D341Med (cell line): Measurements from ENCODE around the gene LPIN3.

Experiments used
- DNase-seq: peaks from one replicate; pipeline ENCODE4 v3.0.0; 2012; ENCODE audit warnings: low spot score

The LPIN3 gene

GRCh38 chr20:41350408-41350962 is 9.9 kb downstream of the LPIN3 start:
- DNase-seq = no peak

GRCh38 chr20:41352106-41352505 is 11.5 kb downstream of the LPIN3 start:
- no peak for DNase-seq

GRCh38 chr20:41352666-41353065 is 12.0 kb downstream of the LPIN3 start:
- DNase-seq = no peak

GRCh38 chr20:41353530-41353929 is 12.9 kb downstream of the LPIN3 start:
- DNase-seq = no peak

- no peak for DNase-seq
Measured at GRCh38 chr20:41355192-41355591, 14.6 kb downstream of the LPIN3 start.

DNA sequence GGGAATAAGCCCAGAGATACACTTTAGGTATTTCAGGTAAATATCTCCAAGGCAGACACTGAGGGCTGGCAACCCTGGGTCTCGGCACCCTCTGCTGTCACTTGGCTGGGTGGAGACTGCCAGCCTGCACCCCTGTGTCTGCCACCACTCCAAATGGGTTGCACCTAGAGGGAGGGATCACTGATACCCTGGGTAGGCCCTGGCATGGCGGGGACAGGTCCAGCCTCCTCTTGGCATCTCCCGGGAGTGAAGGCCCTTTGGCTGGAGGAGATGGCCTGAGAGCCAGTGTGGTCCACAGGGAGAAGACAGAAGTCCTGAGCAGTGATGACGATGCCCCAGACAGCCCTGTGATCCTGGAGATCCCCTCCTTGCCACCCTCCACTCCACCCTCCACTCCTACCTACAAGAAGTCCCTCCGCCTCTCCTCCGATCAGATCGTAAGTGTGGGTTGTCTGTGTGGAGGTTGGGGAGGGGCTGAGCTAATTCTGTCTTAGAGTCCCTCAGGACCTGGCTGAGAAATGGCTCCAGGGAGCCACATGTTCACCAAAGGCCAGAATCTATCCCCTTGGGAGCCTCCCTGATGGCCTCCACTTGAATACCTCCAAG is 15.1 kb downstream of the LPIN3 start:
- no peak for DNase-seq

GRCh38 chr20:41356951-41357350 is 16.3 kb downstream of the LPIN3 start:
- no peak for DNase-seq

GRCh38 chr20:41357424-41358163 is 17.0 kb downstream of the LPIN3 start:
- no peak for DNase-seq

- no peak for DNase-seq
Measured at GRCh38 chr20:41358230-41358629, 17.6 kb downstream of the LPIN3 start.

GRCh38 chr20:41358717-41359116 is 18.1 kb downstream of the LPIN3 start:
- no peak for DNase-seq

DNA sequence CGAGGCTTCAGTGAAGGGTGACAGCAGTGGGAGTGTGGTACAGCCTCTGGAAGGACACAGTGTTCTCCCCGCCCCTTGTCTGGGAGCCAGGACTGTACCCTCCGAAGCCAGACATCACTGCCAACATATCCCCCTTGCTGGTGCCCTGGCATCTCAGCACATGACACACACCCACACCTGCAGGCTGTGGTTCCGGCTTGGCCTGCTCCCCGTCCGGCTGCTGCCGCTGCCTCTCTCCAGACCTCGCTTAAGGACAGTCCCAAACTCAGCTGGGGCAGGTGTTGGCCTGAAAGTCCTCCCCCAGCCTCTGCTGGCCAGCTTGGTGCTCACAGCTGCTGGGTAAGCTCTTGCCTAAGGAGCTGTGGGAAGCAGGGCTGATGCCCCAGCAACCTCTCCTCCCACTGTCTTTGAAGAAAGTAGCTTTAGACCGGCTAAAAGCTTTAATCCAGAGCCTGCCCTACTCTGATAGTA is 19.0 kb downstream of the LPIN3 start:
- no peak for DNase-seq

DNA sequence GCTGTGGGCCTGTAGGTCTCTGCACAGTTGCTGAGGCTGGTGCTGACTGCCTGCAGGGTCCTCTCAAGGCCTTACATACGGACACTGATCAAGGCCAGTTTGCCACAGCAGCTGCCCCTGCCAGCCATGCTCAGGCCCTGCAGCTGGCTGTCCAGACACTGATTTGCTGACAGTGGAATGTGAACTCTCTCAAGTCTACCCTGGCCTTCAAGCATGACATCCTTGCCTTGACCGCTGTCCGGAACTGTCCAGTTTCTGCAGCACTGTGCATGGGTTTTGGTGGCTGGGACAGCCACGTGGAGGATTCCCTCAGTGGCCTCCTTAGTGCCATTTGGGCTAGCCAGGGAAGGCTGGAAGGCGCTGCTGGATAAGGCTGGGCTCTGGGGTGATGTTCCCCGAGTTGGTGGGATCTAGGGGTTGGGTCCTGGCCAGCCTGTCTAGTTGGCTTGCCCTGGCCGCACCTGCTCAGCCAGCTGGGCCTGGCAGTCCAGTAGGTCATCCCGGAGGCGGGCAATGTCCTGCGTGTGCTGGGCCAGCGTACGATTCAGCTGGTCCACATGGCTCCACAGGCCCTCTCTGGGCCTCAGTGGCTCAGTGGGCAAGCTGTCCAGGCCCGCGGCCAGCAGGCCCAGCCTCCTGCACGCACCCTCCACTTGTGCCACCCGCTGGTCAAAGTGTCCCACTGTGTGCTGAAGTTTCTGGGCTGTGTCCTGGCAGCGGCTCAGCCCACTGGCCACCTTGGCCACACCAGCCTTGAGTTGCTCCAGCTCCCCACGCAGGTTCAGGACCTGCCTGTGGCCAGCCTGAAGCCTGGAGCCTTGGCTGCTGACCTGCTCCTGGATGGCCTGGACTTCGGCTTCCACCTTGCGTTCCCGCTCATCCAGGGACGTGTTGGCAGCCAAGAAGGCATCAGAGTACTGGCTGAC is 20.5 kb downstream of the LPIN3 start:
- no peak for DNase-seq

DNA sequence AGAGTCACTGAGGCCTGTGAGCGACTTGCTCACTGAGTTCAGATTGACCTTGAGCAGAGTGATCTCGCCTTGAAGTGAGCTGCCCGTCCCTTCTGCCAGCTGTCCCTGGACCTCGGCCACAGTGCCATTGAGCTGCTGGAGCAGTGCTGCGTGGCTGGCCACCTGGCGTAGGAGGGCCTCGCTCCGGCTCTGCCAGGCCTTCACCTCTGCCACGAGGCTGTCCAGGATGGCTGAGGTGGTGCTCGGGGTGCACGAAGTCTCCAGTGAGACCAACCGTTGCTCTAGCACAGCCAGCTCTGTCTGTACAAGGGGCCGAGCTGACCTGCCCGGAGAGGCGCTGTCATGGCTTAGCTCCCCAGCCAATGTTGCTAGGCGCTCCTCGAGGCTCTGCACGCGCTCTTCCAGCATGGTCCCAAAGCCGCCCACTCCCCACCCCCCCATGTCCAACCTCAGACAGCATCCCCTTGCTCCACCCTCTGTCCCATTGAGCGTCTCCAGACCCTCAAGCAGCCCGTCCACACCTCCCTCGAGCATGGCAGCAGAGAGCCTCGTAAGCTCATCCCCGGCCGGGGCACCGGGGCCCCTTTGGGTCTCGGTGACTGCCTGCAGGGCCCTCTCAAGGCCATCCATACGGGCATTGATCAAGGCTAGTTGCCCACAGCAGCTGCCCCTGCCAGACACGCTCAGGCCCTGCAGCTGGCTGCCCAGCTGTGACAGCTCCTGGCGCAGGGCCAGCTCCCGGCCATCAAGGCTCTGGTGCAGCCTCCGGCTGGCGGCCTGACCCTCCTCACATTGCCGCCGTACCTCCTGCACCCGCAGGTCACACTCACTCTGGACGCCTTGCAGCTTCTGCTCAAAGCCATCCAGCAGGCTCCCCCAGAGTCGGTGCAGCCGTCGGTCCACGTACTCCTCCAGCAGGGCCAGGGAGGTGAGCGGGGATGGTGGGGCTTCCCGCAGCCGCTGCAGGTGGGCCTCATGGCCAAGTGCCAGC is 21.4 kb downstream of the LPIN3 start:
- DNase-seq = no peak

- no peak for DNase-seq
Measured at GRCh38 chr20:41362748-41363140, 22.1 kb downstream of the LPIN3 start.

DNA sequence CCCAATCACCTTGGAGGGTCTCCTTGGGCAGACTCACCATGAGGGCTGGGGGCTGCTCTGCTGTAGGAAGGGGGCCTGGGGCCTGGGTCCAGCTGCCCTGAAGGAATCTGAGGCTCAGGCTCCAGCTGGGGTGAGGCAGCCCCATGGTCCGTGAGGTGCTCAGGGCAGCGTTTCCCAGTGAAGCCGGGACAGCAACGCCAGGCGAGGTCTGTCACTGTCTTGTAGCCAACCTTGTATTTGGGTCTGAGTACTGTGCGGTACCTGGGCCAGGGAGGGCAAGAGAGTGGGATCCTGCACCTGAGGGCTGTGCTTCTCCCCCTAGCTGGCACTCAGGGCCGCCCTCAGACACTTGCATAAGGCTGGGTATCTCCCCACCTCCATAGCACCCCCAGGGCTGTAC is 23.0 kb downstream of the LPIN3 start:
- no peak for DNase-seq

DNA sequence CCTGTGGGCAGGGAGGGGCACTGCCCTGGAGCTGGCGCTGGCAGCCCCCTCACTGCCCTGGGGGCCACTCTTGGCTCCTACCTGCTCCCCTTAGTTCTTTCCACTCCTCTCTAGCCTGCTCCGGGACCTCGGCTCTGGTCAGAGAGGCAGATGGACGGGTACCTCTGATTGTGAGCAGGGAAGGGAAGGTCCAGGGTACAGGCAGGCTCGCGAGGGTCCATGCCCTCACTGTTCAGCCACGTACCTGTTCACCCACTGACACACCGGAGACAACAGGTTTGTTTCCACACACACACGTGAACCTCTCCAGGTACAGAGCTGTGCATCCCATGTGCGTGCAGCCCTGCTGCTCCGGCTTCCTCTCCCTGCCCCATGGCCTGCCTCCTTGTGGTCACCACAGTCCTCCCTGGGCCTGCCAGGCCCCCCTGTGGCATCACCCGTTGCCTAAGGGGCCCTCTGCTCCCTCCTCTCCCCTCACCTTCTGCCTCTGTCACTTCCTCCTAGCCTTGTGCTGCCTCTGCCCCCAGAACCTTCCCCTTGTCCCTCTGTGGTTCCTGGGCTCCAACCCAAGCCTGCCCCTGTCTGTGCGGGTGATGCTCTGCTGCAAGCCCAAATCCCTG is 23.7 kb downstream of the LPIN3 start:
- DNase-seq = no peak

DNA sequence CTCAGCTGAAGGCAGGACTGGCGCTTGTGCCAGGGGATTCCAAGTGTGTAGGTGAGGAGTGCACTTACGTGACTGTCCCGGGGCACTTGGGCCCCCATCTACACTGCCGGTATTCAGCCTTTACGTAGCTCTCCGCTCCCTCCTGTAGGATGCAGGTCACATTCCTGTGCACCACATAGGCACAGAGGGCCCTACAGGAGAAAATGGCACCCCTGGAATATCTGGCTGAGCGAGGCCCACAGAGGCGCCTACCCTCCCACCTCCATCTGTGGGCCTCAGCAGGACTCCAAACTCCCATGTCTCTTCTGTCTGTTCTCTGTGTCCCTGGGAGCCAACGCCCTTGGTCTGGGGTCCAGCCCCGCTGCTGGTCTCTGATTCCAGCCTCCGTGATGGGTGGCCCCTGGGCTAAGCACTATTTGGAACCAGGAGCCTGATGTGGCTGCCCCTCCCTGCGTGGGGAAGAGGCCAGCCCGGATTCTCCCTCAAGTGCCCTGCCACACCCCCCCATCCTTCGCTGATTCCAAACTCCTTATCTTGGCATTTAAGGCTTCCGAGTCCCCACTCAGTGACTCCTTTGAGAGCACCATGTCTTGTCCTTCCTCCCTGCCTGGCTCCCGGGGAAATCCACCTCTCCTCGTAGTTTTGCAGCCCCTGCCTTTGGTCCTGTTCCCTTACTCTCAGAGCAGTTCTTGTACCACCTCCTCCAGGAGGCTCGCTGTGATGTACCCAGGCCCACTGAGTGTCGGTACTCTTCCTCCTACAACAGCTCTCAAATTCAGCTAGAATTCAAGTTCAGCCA is 24.5 kb downstream of the LPIN3 start:
- DNase-seq = no peak

GRCh38 chr20:41365777-41366545 is 25.3 kb downstream of the LPIN3 start:
- peak; percentile 85 for DNase-seq
